H9 (cell line): ENCODE results near the gene GALE. TPM values are rescaled to one million over a fixed set of nuclear protein-coding genes. Genes with fewer than 3 reads are reported as not detected.

Experiments used
- DNase-seq: peaks from one replicate; pipeline ENCODE4 v3.0.0-alpha.2; 2017
- H2AFZ ChIP-seq: one replicate; pipeline ENCODE4 v1.6.1; 2013; ENCODE audit warnings: mild to moderate bottlenecking, low read length, control low read depth, moderate library complexity
- H2AK5ac ChIP-seq: 2 replicates; pipeline ENCODE4 v1.6.1; 2013; ENCODE audit warnings: low read length, control low read depth, mixed read lengths; ENCODE audit not compliant: insufficient read length
- H2BK120ac ChIP-seq: one replicate; pipeline ENCODE4 v1.6.1; 2013; ENCODE audit warnings: low read depth, mild to moderate bottlenecking, low read length, control low read depth, inconsistent platforms; ENCODE audit not compliant: poor library complexity, severe bottlenecking
- H2BK12ac ChIP-seq: 2 replicates; pipeline ENCODE4 v1.6.1; 2013; ENCODE audit warnings: low read length, control low read depth, mixed read lengths, low read depth; ENCODE audit not compliant: insufficient read length
- H2BK15ac ChIP-seq: 2 replicates; pipeline ENCODE4 v1.6.1; 2013; ENCODE audit warnings: low read depth, low read length, control low read depth
- H2BK20ac ChIP-seq: one replicate; pipeline ENCODE4 v1.6.1; 2013; ENCODE audit warnings: low read depth, mild to moderate bottlenecking, low read length, control low read depth, inconsistent platforms; ENCODE audit not compliant: poor library complexity, severe bottlenecking
- H2BK5ac ChIP-seq: 2 replicates; pipeline ENCODE4 v1.6.1; 2013; ENCODE audit warnings: low read length, control low read depth, mixed read lengths; ENCODE audit not compliant: insufficient read length
- H3K14ac ChIP-seq: 2 replicates; pipeline ENCODE4 v1.6.1; 2013; ENCODE audit warnings: low read length, control low read depth; ENCODE audit not compliant: insufficient read depth
- H3K18ac ChIP-seq: 2 replicates; pipeline ENCODE4 v1.6.1; 2013; ENCODE audit warnings: low read depth, mild to moderate bottlenecking, mixed read lengths, low read length, control low read depth; ENCODE audit not compliant: insufficient read length
- H3K23ac ChIP-seq: 2 replicates; pipeline ENCODE4 v1.6.1; 2013; ENCODE audit warnings: low read length, control low read depth, mixed read lengths, low read depth; ENCODE audit not compliant: insufficient read length
- H3K23me2 ChIP-seq: 2 replicates; pipeline ENCODE4 v1.6.1; 2013; ENCODE audit warnings: low read depth, mild to moderate bottlenecking, mixed read lengths, low read length, control low read depth; ENCODE audit not compliant: insufficient read length, poor library complexity, severe bottlenecking
- H3K27ac ChIP-seq: 2 replicates; pipeline ENCODE4 v1.5.1; 2013; ENCODE audit warnings: low read length, control low read depth, mixed read lengths, low read depth; ENCODE audit not compliant: insufficient read length
- H3K27me3 ChIP-seq: 2 replicates; pipeline ENCODE4 v1.6.1; 2013; ENCODE audit warnings: low read length, control low read depth, inconsistent platforms; ENCODE audit not compliant: insufficient read depth
- H3K4ac ChIP-seq: 2 replicates; pipeline ENCODE4 v1.6.1; 2013; ENCODE audit warnings: low read depth, mild to moderate bottlenecking, control low read depth, inconsistent platforms, low read length, moderate library complexity
- H3K4me1 ChIP-seq: 2 replicates; pipeline ENCODE4 v1.6.1; 2013; ENCODE audit warnings: low read length, control low read depth, inconsistent platforms; ENCODE audit not compliant: insufficient read depth
- H3K4me2 ChIP-seq: 2 replicates; pipeline ENCODE4 v1.6.1; 2013; ENCODE audit warnings: low read length, control low read depth, mixed read lengths; ENCODE audit not compliant: insufficient read length, insufficient read depth
- H3K56ac ChIP-seq: 2 replicates; pipeline ENCODE4 v1.6.1; 2013; ENCODE audit warnings: low read depth, mild to moderate bottlenecking, mixed read lengths, low read length, control low read depth; ENCODE audit not compliant: insufficient read length
- H3K79me1 ChIP-seq: 2 replicates; pipeline ENCODE4 v1.6.1; 2013; ENCODE audit warnings: low read depth, mild to moderate bottlenecking, moderate library complexity, low read length, control low read depth, inconsistent platforms; ENCODE audit not compliant: insufficient read depth, poor library complexity, severe bottlenecking
- H3K79me2 ChIP-seq: 2 replicates; pipeline ENCODE4 v1.6.1; 2013; ENCODE audit warnings: low read length, control low read depth, inconsistent platforms; ENCODE audit not compliant: insufficient read depth
- H3K9ac ChIP-seq: 2 replicates; pipeline ENCODE4 v1.6.1; 2013; ENCODE audit warnings: low read length, control low read depth, mixed read lengths; ENCODE audit not compliant: insufficient read length; ENCODE audit errors: extremely low read depth
- H3K9me3 ChIP-seq: one replicate; pipeline ENCODE4 v1.6.1; 2013; ENCODE audit warnings: low read depth, low read length, inconsistent platforms; ENCODE audit not compliant: control insufficient read depth
- H3T11ph ChIP-seq: one replicate; pipeline ENCODE4 v1.6.1; 2013; ENCODE audit warnings: mild to moderate bottlenecking, low read length, control low read depth, inconsistent platforms
- H4K20me1 ChIP-seq: one replicate; pipeline ENCODE4 v1.6.1; 2013; ENCODE audit not compliant: control insufficient read depth, insufficient read length, insufficient read depth
- H4K5ac ChIP-seq: 2 replicates; pipeline ENCODE4 v1.6.1; 2013; ENCODE audit warnings: low read depth, mild to moderate bottlenecking, mixed read lengths, low read length, control low read depth; ENCODE audit not compliant: insufficient read length
- H4K8ac ChIP-seq: replicated peaks from 2 replicates; pipeline ENCODE4 v1.6.1; 2013; ENCODE audit warnings: low read length, control low read depth, mixed read lengths, low read depth; ENCODE audit not compliant: insufficient read length
- H4K91ac ChIP-seq: 2 replicates; pipeline ENCODE4 v1.6.1; 2013; ENCODE audit warnings: low read depth, mild to moderate bottlenecking, moderate library complexity, mixed read lengths, low read length, control low read depth; ENCODE audit not compliant: insufficient read length
- H3K27ac Mint-ChIP-seq, 3 experiments: 2 replicates in 2 of 3; 3 replicates in 1 of 3; pipeline ENCODE4 v1.8.0; 2020 to 2021; ENCODE audit warnings: mixed read lengths in 3 of 3, mild to moderate bottlenecking in 1 of 3, moderate library complexity in 1 of 3
- H3K27me3 Mint-ChIP-seq: 2 replicates; pipeline ENCODE4 v1.8.0; 2021; ENCODE audit warnings: low read depth, mild to moderate bottlenecking, moderate library complexity, mixed read lengths
- H3K36me3 Mint-ChIP-seq, 3 experiments: 2 replicates in 2 of 3; 3 replicates in 1 of 3; pipeline ENCODE4 v1.8.0; 2020 to 2021; ENCODE audit warnings: low read depth in 3 of 3, mixed read lengths in 3 of 3; ENCODE audit not compliant: insufficient read depth in 1 of 3
- H3K4me1 Mint-ChIP-seq, 2 experiments: 2 replicates each; pipeline ENCODE4 v1.8.0; 2020; ENCODE audit warnings: mixed read lengths in 2 of 2
- H3K4me3 Mint-ChIP-seq, 2 experiments: 2 replicates in 1 of 2; 3 replicates in 1 of 2; pipeline ENCODE4 v1.8.0; 2020 to 2021; ENCODE audit warnings: mild to moderate bottlenecking in 2 of 2, mixed read lengths in 2 of 2, moderate library complexity in 1 of 2
- H3K9me3 Mint-ChIP-seq, 2 experiments: 2 replicates in 1 of 2; 3 replicates in 1 of 2; pipeline ENCODE4 v1.8.0; 2020; ENCODE audit warnings: mild to moderate bottlenecking in 2 of 2, mixed read lengths in 2 of 2, moderate library complexity in 1 of 2
- WGBS: extraction: QIAGEN DNeasy Blood & Tissue Kit; methylation state at CpG from one replicate; pipeline ENCODE4 v1.1.7; 2013; ENCODE audit warnings: missing lambda C conversion rate, low lambda C conversion rate, mixed read lengths; ENCODE audit not compliant: insufficient read length; ENCODE audit errors: extremely low coverage; 5-methylcytosine and 5-hydroxymethylcytosine counted together
- total RNA-seq: library from RNA; stranded (reverse); gene quantifications from 2 replicates; pipeline ENCODE4 v1.2.1, GENCODE V29; 2021
- TF ChIP-seq, protein P1 (sequence below): fragments of 200-600 bp; sonication (generic); conservative IDR thresholded peaks from 3 replicates; pipeline ENCODE4 v1.8.0; 2021; ENCODE audit warnings: antibody characterized with exemption, mild to moderate bottlenecking

The GALE gene
- total RNA-seq, 1 experiment from 2014 or later: 36.0 TPM

DNA sequence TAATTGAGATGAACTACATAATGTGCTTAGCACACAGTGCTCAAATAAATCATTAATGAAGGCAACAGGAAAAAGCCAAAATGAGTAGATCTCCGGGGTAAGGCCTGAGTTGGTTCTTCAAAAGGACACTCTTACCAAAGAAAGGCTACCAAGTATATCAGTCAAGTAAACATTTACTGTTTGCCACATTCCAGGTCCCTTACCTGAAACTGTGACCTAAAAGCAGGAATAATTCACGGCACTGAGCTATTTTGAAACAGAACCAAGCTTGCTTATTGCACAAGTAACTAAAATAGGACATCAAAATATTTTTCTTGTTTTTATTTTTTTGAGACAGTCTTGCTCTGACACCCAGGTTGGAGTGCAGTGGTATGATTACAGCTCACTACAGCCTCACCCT lies 24.3 kb downstream of the GALE start:
- Mint-ChIP-seq H3K27ac (no peak overlapping the region), H3K27me3 (no peaks in the 10 kb centered on the region), H3K4me3 (peak overlapping the region in 1 of 2 experiments; percentile 42; a peak in 3 of 5 replicates), H3K9me3 (no peaks in the 10 kb centered on the region), H3K4me1 (peaks cover 11 to 22% of the 10 kb centered on the region in 2 experiments), H3K36me3 (peaks cover 5 to 18% (median 13%) of the 10 kb centered on the region in 3 experiments; a peak in 6 of 7 replicates)
- H2BK5ac ChIP-seq: no peak overlapping the region
- no CpG with 5 or more reads among the region's 2 CpGs for WGBS
- no peaks in the 10 kb centered on the region; the same call in 1 of the 2 replicates for H3K4me1 ChIP-seq
- H4K8ac ChIP-seq: no peak overlapping the region
- no peak overlapping the region for H3K9ac ChIP-seq
- no peak overlapping the region for H3K4me2 ChIP-seq
- H2BK15ac ChIP-seq: no peak overlapping the region
- H3K79me1 ChIP-seq: peaks cover 12% of the 10 kb centered on the region
- peaks cover 6% of the 10 kb centered on the region for H3K23me2 ChIP-seq
- H2BK20ac ChIP-seq: no peak overlapping the region
- TF ChIP-seq, protein P1, sequence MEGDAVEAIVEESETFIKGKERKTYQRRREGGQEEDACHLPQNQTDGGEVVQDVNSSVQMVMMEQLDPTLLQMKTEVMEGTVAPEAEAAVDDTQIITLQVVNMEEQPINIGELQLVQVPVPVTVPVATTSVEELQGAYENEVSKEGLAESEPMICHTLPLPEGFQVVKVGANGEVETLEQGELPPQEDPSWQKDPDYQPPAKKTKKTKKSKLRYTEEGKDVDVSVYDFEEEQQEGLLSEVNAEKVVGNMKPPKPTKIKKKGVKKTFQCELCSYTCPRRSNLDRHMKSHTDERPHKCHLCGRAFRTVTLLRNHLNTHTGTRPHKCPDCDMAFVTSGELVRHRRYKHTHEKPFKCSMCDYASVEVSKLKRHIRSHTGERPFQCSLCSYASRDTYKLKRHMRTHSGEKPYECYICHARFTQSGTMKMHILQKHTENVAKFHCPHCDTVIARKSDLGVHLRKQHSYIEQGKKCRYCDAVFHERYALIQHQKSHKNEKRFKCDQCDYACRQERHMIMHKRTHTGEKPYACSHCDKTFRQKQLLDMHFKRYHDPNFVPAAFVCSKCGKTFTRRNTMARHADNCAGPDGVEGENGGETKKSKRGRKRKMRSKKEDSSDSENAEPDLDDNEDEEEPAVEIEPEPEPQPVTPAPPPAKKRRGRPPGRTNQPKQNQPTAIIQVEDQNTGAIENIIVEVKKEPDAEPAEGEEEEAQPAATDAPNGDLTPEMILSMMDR: no peak
- DNase-seq: no peak
- H3K27ac ChIP-seq: no peak overlapping the region
- no peak overlapping the region for H3T11ph ChIP-seq
- no peak overlapping the region for H3K23ac ChIP-seq
- no peaks in the 10 kb centered on the region for H4K20me1 ChIP-seq
- no peak overlapping the region for H3K18ac ChIP-seq
- H3K27me3 ChIP-seq: no peaks in the 10 kb centered on the region
- no peaks in the 10 kb centered on the region for H3K9me3 ChIP-seq
- no peak overlapping the region for H3K14ac ChIP-seq
- H3K79me2 ChIP-seq: peaks cover 10% of the 10 kb centered on the region; the same call in 1 of the 2 replicates
- no peak overlapping the region for H2BK12ac ChIP-seq
- H3K56ac ChIP-seq: no peak overlapping the region
- H2AK5ac ChIP-seq: no peak overlapping the region
- H2AFZ ChIP-seq: no peak overlapping the region
- no peak overlapping the region for H4K91ac ChIP-seq
- no peak overlapping the region for H2BK120ac ChIP-seq
- no peak overlapping the region for H3K4ac ChIP-seq
- no peak overlapping the region for H4K5ac ChIP-seq
